ENCODE measurements around the gene IFNGR2.
"Not testable (repeated sequence)": the region's sequence is repeated elsewhere in the genome, so short reads cannot be mapped to it uniquely, and the experiment has no call there.

IFNGR2 gene

DNA sequence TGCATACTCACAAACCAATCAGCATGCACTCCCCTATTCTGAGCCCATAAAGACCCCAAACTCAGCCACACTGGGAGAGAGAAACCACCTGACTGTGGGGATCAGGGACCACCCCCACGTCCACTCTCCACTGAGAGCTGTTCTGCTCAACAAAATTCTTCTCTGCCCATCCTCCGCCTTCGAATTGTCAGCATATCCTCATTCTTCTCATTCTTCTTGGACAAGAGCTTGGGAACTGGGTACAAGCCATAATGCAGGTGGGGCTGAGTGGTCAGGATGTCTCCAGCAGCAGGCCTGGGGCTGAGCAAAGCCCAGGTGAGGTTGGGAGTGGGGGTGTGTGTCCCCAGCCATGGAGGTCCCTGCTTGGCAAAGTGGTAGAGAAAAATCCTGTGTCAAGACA, 34.6 kb upstream of the IFNGR2 start:
- H3K4me3 Mint-ChIP-seq: no peak overlapping the region
- no peaks in the 10 kb centered on the region for H3K27me3 Mint-ChIP-seq
- ATAC-seq (replicated peaks; ENCODE audit: extremely low read depth, poor library complexity, severe bottlenecking): no peak
- peaks cover 3% of the 10 kb centered on the region for H3K36me3 Mint-ChIP-seq (ENCODE audit: insufficient read depth)
- no peak for DNase-seq (ENCODE audit: low spot score in 2 of 2)
- no peak overlapping the region for H3K27ac Mint-ChIP-seq (ENCODE audit: low read depth)
- no peaks in the 10 kb centered on the region for H3K4me1 Mint-ChIP-seq
- H3K9me3 Mint-ChIP-seq: peaks cover 12% of the 10 kb centered on the region

DNA sequence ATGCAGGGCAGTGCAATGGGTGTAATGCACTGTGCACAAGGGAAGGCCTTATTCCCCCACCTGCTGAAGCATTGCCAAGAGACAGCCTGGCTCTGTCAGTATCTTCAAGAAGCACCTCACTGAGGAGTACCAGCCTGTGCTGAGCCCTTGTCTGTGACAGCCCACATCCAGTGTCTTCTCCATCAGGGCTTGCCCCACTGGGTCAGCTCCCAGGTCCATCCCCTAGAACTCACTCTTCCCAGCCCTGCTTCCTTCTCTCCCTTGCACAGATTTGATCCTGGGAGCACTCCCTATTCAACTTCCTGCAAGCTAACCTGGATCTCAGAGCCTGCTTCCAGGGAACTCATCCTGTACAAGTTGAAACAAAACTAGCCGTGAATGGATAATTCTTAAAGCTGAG, 33.6 kb upstream of the IFNGR2 start:
- no peak overlapping the region for H3K4me3 Mint-ChIP-seq
- no peak for DNase-seq (ENCODE audit: low spot score in 2 of 2)
- peaks cover 2% of the 10 kb centered on the region for H3K36me3 Mint-ChIP-seq (ENCODE audit: insufficient read depth)
- no peak overlapping the region for H3K27ac Mint-ChIP-seq (ENCODE audit: low read depth)
- ATAC-seq (replicated peaks; ENCODE audit: extremely low read depth, poor library complexity, severe bottlenecking): no peak
- H3K27me3 Mint-ChIP-seq: no peaks in the 10 kb centered on the region
- no peaks in the 10 kb centered on the region for H3K4me1 Mint-ChIP-seq
- H3K9me3 Mint-ChIP-seq: peaks cover 12% of the 10 kb centered on the region

DNA sequence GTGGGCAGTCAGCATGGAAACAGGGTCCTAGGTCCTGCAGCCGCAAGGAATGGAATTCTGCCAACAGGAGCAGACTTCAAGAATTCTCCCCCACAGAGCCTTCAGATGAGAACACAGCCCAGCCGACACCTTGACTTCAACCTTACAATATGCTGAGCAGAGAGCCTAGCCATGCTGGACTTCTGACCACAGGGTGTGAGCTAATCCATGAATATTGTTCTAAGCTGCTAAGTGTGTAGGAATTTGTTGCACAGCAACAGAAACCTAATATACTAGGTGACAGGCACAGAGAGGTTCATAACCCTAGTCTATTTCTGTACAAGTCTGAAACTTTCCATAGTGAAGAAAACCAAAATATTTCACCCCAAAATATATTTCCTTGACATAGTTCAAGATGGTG, 32.9 kb upstream of the IFNGR2 start:
- Mint-ChIP-seq H3K27me3 (peaks cover 6% of the 10 kb centered on the region), H3K27ac (ENCODE audit: low read depth) (no peak overlapping the region), H3K36me3 (ENCODE audit: insufficient read depth) (peaks cover 2% of the 10 kb centered on the region), H3K4me1 (peaks cover 5% of the 10 kb centered on the region), H3K4me3 (no peak overlapping the region), H3K9me3 (peaks cover 12% of the 10 kb centered on the region)
- DNase-seq (ENCODE audit: low spot score in 2 of 2) (no peak), ATAC-seq (replicated peaks; ENCODE audit: extremely low read depth, poor library complexity, severe bottlenecking) (no peak)

DNA sequence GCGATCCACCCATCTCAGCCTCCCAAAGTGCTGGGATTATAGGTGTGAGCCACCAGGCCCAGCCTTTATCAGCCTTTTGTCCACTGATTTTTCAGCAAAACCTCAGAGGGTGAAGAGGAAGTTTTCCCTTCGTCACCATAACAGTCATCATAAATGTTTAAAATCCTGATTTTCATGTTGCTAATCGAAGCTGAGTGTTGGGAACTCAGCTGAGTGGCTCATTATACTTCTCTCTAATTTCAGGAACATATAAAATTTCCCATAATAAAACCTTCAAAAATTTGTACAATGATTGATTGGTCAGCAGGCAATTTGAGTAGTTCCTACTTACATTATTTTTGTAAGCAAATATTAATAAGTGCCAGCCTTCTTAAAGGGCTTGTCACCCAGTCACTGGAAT, 31.8 kb upstream of the IFNGR2 start:
- Mint-ChIP-seq H3K27me3 (peaks cover 11% of the 10 kb centered on the region), H3K4me3 (no peak overlapping the region), H3K4me1 (peaks cover 7% of the 10 kb centered on the region), H3K27ac (ENCODE audit: low read depth) (no peak overlapping the region), H3K36me3 (ENCODE audit: insufficient read depth) (peaks cover 4% of the 10 kb centered on the region), H3K9me3 (peaks cover 12% of the 10 kb centered on the region)
- ATAC-seq (replicated peaks; ENCODE audit: extremely low read depth, poor library complexity, severe bottlenecking): no peak
- no peak for DNase-seq (ENCODE audit: low spot score in 2 of 2)

DNA sequence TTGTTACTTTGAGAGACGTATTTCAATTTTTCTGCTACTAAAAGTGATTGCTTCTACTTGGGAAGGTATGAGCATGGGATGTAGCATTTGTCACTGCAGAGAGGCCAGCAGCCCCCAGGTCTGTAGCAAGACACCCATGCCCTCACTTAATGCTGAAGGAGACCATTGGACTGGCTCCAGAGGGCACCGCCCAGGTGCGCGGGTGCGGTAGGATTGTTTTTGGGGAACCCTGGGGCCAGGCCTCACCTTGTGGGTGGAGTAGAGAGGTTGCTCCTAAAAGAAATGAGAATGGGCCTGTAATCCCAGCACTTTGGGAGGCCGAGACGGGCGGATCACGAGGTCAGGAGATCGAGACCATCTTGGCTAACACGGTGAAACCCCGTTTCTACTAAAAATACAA, 30.6 kb upstream of the IFNGR2 start:
- Mint-ChIP-seq H3K27me3 (peaks cover 24% of the 10 kb centered on the region), H3K4me1 (peaks cover 7% of the 10 kb centered on the region)

DNA sequence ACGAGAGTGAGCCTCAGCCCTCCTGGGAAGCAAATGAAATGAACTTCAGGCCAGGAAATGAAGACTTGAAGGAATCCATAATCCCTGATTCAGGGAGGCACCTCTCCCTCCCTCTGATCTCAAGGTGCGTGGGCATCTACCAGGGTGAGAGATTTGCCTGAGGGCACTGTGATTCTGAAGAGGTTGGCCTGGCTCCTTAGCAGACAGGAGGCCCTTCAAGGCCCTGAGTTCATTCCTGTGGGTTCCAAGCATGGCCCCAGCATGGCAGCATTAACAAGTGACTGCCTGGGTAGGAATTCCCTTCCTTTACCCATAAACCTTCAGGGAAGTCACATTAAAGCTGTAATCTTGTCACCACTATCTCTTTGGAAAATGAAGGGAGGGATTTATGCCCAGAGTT, 29.8 kb upstream of the IFNGR2 start:
- H3K27ac Mint-ChIP-seq (ENCODE audit: low read depth): no peak overlapping the region

More for the DNA sequence above, 30.6 kb upstream of the IFNGR2 start:
- DNase-seq (ENCODE audit: low spot score in 2 of 2): no peak
- Mint-ChIP-seq H3K27ac (ENCODE audit: low read depth) (no peak overlapping the region), H3K36me3 (ENCODE audit: insufficient read depth) (peaks cover 2% of the 10 kb centered on the region), H3K4me3 (no peak overlapping the region), H3K9me3 (peaks cover under 1% of the 10 kb centered on the region)
- ATAC-seq (replicated peaks; ENCODE audit: extremely low read depth, poor library complexity, severe bottlenecking): no peak

DNA sequence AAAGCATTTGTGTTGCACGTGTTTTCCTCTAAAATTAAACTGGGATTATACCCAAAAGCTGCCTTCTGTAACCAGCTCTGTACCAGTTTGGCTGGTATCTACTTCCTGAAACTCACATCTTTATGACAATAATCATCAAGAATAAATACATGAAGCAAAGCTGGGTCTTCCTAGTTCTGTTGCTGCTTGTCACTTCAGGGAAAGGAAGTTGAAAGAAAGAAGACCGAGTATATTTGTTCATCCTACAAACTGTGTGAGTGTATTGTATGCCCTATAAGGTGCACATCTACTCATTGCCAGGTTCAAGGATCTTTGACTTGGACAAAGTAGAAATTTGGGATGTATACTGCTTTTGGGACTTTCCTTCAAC, 29.1 kb upstream of the IFNGR2 start:
- ATAC-seq (replicated peaks; ENCODE audit: extremely low read depth, poor library complexity, severe bottlenecking): no peak
- peaks cover 26% of the 10 kb centered on the region for H3K27me3 Mint-ChIP-seq

More for the DNA sequence above, 29.8 kb upstream of the IFNGR2 start:
- DNase-seq (ENCODE audit: low spot score in 2 of 2) (no peak), ATAC-seq (replicated peaks; ENCODE audit: extremely low read depth, poor library complexity, severe bottlenecking) (no peak)
- Mint-ChIP-seq H3K9me3 (no peaks in the 10 kb centered on the region), H3K4me3 (no peak overlapping the region), H3K36me3 (ENCODE audit: insufficient read depth) (peaks cover 2% of the 10 kb centered on the region), H3K4me1 (peaks cover 7% of the 10 kb centered on the region), H3K27me3 (peaks cover 26% of the 10 kb centered on the region)

DNA sequence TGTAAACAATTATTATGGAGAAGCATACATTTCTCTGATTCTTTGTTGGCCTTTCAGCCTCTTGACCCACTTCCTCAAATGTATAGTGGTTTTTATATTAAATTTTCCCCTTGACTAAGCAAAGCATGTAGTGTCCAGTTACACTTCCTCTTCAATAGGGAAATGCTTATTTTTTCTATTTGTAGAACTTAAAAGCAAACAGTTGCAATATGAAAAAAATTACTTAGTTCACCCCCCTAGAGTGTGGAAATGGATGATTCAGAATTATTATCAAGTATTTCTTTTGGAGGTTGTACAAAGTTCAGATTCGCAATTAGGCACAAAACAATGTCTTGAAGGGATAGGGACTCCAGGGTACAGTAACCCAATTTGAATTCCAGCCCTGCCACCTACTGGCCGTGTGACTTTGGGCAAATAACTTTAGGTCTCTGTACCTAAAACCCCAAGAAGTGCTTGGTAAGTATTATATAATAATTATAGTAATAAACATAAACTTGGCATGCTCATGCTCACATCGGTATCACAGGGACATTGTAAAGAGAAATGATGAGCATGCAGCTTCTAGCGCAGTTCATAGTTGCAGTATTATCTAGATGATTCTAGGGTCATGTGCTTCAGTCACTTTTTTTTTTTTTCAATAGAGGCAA, 28.6 kb upstream of the IFNGR2 start:
- Mint-ChIP-seq H3K27ac (ENCODE audit: low read depth) (no peak overlapping the region), H3K4me1 (peaks cover 7% of the 10 kb centered on the region), H3K36me3 (ENCODE audit: insufficient read depth) (peaks cover 2% of the 10 kb centered on the region), H3K9me3 (no peaks in the 10 kb centered on the region), H3K4me3 (no peak overlapping the region), H3K27me3 (peaks cover 26% of the 10 kb centered on the region)
- DNase-seq (ENCODE audit: low spot score in 2 of 2): no peak
- peak; percentile 72 for ATAC-seq (replicated peaks; ENCODE audit: extremely low read depth, poor library complexity, severe bottlenecking)

More for the DNA sequence above, 29.1 kb upstream of the IFNGR2 start:
- no peak for DNase-seq (ENCODE audit: low spot score in 2 of 2)
- no peak overlapping the region for H3K27ac Mint-ChIP-seq (ENCODE audit: low read depth)
- H3K9me3 Mint-ChIP-seq: no peaks in the 10 kb centered on the region
- peaks cover 2% of the 10 kb centered on the region for H3K36me3 Mint-ChIP-seq (ENCODE audit: insufficient read depth)
- H3K4me3 Mint-ChIP-seq: no peak overlapping the region
- peaks cover 7% of the 10 kb centered on the region for H3K4me1 Mint-ChIP-seq

DNA sequence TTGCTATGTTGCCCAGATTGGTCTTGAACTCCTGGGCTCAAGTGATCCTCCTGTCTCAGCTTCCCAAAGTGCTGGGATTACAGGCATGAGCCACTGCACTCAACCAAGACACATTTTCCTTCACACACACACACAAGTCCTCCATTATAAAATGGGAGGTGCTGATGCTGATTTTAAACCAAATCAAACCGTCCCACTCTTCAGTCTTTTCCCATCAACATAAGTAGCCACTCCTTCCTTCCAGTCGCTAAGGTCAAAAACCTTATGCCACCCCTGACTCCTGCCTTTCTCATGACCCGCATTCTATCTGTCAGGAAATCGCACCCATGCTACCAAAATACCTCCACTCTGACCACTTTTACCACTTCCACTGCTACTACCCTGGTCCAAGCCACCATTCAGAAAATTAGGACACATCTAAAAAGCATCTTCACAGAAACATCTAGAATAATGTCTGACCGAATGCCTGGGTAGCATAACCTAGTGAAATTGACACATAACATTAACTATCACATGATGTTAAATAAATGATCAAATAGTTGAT, 28.0 kb upstream of the IFNGR2 start:
- ATAC-seq (replicated peaks; ENCODE audit: extremely low read depth, poor library complexity, severe bottlenecking) (no peak), DNase-seq (ENCODE audit: low spot score in 2 of 2) (no peak)
- H3K27ac Mint-ChIP-seq (ENCODE audit: low read depth): no peak overlapping the region
- H3K4me1 Mint-ChIP-seq: peaks cover 11% of the 10 kb centered on the region
- no peak overlapping the region for H3K4me3 Mint-ChIP-seq
- H3K9me3 Mint-ChIP-seq: no peaks in the 10 kb centered on the region
- H3K36me3 Mint-ChIP-seq (ENCODE audit: insufficient read depth): peaks cover 2% of the 10 kb centered on the region
- peaks cover 26% of the 10 kb centered on the region for H3K27me3 Mint-ChIP-seq

DNA sequence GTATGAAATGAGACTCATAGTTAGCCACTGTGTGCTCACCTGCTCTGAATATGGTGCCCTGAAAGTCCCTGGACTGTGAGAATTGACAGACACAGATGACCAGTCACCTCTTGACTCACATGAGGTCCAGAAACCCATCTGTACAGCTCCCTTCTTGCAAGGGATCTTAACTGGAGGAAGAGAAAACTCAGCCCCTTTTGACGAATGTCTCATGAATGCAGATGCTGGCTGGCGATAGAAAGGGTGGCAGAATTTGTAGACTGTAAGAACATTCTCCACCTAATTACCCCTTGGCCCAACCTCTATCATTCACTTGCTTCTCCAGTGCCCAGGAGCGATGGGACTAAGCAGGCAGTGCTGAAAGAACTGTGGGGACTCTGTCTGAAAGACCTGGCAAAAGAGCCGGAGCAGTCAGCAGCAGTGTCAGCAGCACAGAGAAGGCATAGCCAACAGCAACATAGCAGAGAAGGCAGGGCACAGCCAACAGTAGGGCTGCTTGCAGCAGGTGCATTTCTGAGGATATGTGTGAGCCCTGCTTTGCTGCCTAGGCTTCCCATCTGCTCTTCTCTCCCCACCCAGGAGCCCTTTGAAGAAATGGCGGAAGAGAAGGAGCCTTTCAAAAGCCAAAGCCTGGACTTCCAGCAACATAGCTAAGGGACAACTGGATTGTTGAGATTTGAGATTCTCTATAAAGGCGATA, 25.8 kb upstream of the IFNGR2 start:
- no peak for ATAC-seq (replicated peaks; ENCODE audit: extremely low read depth, poor library complexity, severe bottlenecking)
- H3K27me3 Mint-ChIP-seq: peaks cover 26% of the 10 kb centered on the region
- H3K4me3 Mint-ChIP-seq: no peak overlapping the region
- no peak for DNase-seq (ENCODE audit: low spot score in 2 of 2)
- H3K9me3 Mint-ChIP-seq: no peaks in the 10 kb centered on the region
- H3K27ac Mint-ChIP-seq (ENCODE audit: low read depth): no peak overlapping the region
- peaks cover 29% of the 10 kb centered on the region for H3K4me1 Mint-ChIP-seq
- H3K36me3 Mint-ChIP-seq (ENCODE audit: insufficient read depth): peaks cover 2% of the 10 kb centered on the region

DNA sequence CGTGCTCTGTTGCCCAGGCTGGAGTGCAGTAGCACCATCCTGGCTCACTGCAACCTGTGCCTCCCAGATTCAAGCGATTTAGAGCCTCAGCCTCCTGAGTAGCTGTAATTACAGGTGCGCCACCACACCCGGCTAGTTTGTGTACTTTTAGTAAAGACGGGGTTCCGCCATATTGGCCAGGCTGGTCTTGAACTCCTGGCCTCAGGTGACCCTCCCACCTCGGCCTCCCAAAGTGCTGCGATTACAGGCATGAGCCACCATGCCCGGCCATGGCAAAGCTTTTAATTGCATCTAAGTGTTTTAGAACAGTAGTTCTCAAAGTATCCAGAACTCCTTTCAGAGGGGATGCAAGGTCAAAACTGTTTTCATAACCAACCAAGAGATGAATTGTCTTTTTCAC, 25.1 kb upstream of the IFNGR2 start:
- peaks cover 35% of the 10 kb centered on the region for H3K4me1 Mint-ChIP-seq
- peaks cover 3% of the 10 kb centered on the region for H3K36me3 Mint-ChIP-seq (ENCODE audit: insufficient read depth)
- DNase-seq (ENCODE audit: low spot score in 2 of 2) (no peak), ATAC-seq (replicated peaks; ENCODE audit: extremely low read depth, poor library complexity, severe bottlenecking) (no peak)
- H3K27ac Mint-ChIP-seq (ENCODE audit: low read depth): no peak overlapping the region
- peaks cover 26% of the 10 kb centered on the region for H3K27me3 Mint-ChIP-seq
- H3K9me3 Mint-ChIP-seq: no peaks in the 10 kb centered on the region
- H3K4me3 Mint-ChIP-seq: no peak overlapping the region

DNA sequence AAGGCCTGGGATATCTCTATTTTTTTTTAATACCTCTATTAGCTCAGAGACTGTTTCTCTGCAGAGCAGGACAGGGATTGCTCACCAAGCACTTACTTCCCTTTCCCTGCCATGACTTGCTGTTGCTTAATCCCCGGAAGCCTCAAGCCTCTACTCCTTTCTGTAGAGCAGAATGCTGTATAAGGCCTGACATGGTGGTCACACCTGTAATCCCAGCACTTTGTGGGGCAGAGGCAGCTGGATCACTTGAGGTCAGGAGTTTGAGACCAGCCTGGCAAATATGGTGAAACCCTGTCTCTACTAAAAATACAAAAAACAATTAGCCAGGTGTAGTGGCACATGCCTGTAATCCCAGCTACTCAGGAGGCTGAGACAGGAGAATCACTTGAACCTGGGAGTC, 23.3 kb upstream of the IFNGR2 start:
- not testable (repeated sequence) for H3K9me3 Mint-ChIP-seq; H3K4me3 Mint-ChIP-seq; ATAC-seq (replicated peaks; ENCODE audit: extremely low read depth, poor library complexity, severe bottlenecking); DNase-seq (ENCODE audit: low spot score in 2 of 2)
- Mint-ChIP-seq H3K36me3 (ENCODE audit: insufficient read depth) (peaks cover 16% of the 10 kb centered on the region), H3K27me3 (peaks cover 24% of the 10 kb centered on the region), H3K4me1 (peaks cover 53% of the 10 kb centered on the region), H3K27ac (ENCODE audit: low read depth) (peak overlapping the region; percentile 20)

DNA sequence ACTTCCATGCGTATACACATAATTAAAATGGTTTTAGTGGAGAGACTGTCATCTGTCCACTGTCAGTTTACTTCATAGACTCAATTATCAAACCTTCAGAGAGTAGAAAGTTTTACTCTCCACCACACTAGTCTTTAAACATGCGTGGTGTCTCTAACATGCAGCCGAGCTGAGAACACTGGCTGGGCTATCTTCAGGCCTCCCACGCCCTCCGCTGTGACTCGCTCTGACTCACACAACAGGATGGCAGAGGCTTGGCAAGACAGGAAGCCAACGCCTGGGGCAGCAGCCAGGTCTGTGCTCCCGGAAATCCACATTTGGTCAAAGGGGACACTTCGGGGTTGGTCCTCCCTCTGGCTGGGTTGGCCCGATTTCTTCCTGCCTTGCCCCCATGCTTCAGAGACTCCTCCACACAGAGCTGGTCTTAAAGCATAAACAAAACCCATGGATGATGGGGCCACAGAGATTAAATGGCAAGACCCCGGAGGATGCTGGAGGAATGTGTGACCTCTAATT, 22.7 kb upstream of the IFNGR2 start:
- Mint-ChIP-seq H3K9me3 (no peaks in the 10 kb centered on the region), H3K27me3 (peaks cover 18% of the 10 kb centered on the region), H3K36me3 (ENCODE audit: insufficient read depth) (peaks cover 17% of the 10 kb centered on the region), H3K4me3 (peak overlapping the region; percentile 26), H3K4me1 (peaks cover 53% of the 10 kb centered on the region), H3K27ac (ENCODE audit: low read depth) (peak overlapping the region; percentile 20)
- DNase-seq (ENCODE audit: low spot score in 2 of 2) (peak; percentile 38 to 63), ATAC-seq (replicated peaks; ENCODE audit: extremely low read depth, poor library complexity, severe bottlenecking) (peak; percentile 61)

Measured in central memory CD8-positive, alpha-beta T cell (primary cell).